GM12878 (cell line): ENCODE results near the gene OPCML. TPM values are rescaled to one million over a fixed set of nuclear protein-coding genes. Genes with fewer than 3 reads are reported as not detected.

Experiments
- CTCF ChIP-seq, 3 experiments: IDR thresholded peaks in 2 of 3; conservative IDR thresholded peaks in 1 of 3; 2 replicates each; pipeline ENCODE4 v1.5.1; 2011; ENCODE audit warnings: low read depth in 3 of 3, low read length in 3 of 3, mild to moderate bottlenecking in 3 of 3, control low read depth in 2 of 3, moderate library complexity in 2 of 3, inconsistent platforms in 1 of 3, mixed read lengths in 1 of 3; ENCODE audit not compliant: control insufficient read depth in 2 of 3, insufficient read depth in 1 of 3; ENCODE audit errors: extremely low read depth in 1 of 3
- FOS ChIP-seq: IDR thresholded peaks from 3 replicates; pipeline ENCODE4 v1.6.1; 2011; ENCODE audit warnings: borderline replicate concordance; ENCODE audit not compliant: insufficient read length; ENCODE audit errors: extremely low read depth
- FOXM1 ChIP-seq: IDR thresholded peaks from 2 replicates; pipeline ENCODE4 v1.6.1; 2012; ENCODE audit warnings: low read depth, mild to moderate bottlenecking, inconsistent platforms, low read length, moderate library complexity
- JUNB ChIP-seq: IDR thresholded peaks from 2 replicates; pipeline ENCODE4 v1.6.1; 2016; ENCODE audit warnings: antibody characterized with exemption, mild to moderate bottlenecking
- MEF2B ChIP-seq: fragments of 450-650 bp; IDR thresholded peaks from 2 replicates; pipeline ENCODE4 v1.6.1; 2018; ENCODE audit warnings: mild to moderate bottlenecking, moderate library complexity; ENCODE audit not compliant: partially characterized antibody, poor library complexity, severe bottlenecking
- NFYA ChIP-seq: IDR thresholded peaks from 2 replicates; pipeline ENCODE4 v1.6.1; 2011; ENCODE audit warnings: low read depth, mild to moderate bottlenecking, low read length, improper control_type of control experiment, borderline replicate concordance
- PKNOX1 ChIP-seq: fragments of 450-650 bp; IDR thresholded peaks from 2 replicates; pipeline ENCODE4 v1.6.1; 2016; ENCODE audit warnings: mild to moderate bottlenecking
- PRDM15 ChIP-seq: fragments of 450-650 bp; formaldehyde crosslinking; IDR thresholded peaks from 2 replicates; pipeline ENCODE4 v1.4.0; 2020; ENCODE audit warnings: mild to moderate bottlenecking, moderate library complexity
- SKIL ChIP-seq: fragments of 450-650 bp; IDR thresholded peaks from 2 replicates; pipeline ENCODE4 v1.6.1; 2017; ENCODE audit warnings: mild to moderate bottlenecking, low read depth, inconsistent platforms; ENCODE audit not compliant: poor library complexity, severe bottlenecking
- ZNF207 ChIP-seq: fragments of 450-650 bp; IDR thresholded peaks from 2 replicates; pipeline ENCODE4 v1.6.1; 2014; ENCODE audit warnings: antibody characterized with exemption, mild to moderate bottlenecking, borderline replicate concordance
- polyA plus RNA-seq, 11 experiments: library from polyadenylated mRNA; depleted of rRNA in 4 of 11; unstranded in 6 of 11; stranded (reverse) in 5 of 11; fragments of >200 nt; fragmentation: Nextera tagmentation in 4 of 11; fragmentation: Illumina TruSeq in 1 of 11; extraction: Ambion mirVana in 4 of 11; extraction: Trizol in 1 of 11; gene quantifications; 1 replicate in 1 of 11; 2 replicates in 10 of 11; pipeline versions ENCODE4 v1.2.1 to v1.2.3, GENCODE V29; 2011 to 2016; ENCODE audit warnings: inconsistent platforms in 2 of 11, missing spikeins in 2 of 11, low read depth in 1 of 11
- total RNA-seq, 4 experiments: library from RNA; depleted of rRNA in 3 of 4; stranded (reverse); fragments of >200 nt in 3 of 4; fragmentation: Illumina TruSeq in 1 of 4; extraction: Trizol in 1 of 4; gene quantifications; 2 replicates each; pipeline versions ENCODE4 v1.2.1 to v1.2.3, GENCODE V29; 2013 to 2021
- TF ChIP-seq, protein P1 (sequence below): fragments of 450-650 bp; IDR thresholded peaks from 2 replicates; pipeline ENCODE4 v1.6.1; 2017; ENCODE audit warnings: mild to moderate bottlenecking, moderate library complexity
- TF ChIP-seq, protein P2 (sequence below): fragments of 450-650 bp; IDR thresholded peaks from 2 replicates; pipeline ENCODE4 v1.6.1; 2017; ENCODE audit warnings: low read depth, mild to moderate bottlenecking, moderate library complexity

Gene OPCML
- total and polyA plus RNA-seq, 10 of the 15 experiments (the other 5 are each of a cell fraction or from before 2014, with no cell fraction given) = 0.84 TPM; not detected in 9

DNA sequence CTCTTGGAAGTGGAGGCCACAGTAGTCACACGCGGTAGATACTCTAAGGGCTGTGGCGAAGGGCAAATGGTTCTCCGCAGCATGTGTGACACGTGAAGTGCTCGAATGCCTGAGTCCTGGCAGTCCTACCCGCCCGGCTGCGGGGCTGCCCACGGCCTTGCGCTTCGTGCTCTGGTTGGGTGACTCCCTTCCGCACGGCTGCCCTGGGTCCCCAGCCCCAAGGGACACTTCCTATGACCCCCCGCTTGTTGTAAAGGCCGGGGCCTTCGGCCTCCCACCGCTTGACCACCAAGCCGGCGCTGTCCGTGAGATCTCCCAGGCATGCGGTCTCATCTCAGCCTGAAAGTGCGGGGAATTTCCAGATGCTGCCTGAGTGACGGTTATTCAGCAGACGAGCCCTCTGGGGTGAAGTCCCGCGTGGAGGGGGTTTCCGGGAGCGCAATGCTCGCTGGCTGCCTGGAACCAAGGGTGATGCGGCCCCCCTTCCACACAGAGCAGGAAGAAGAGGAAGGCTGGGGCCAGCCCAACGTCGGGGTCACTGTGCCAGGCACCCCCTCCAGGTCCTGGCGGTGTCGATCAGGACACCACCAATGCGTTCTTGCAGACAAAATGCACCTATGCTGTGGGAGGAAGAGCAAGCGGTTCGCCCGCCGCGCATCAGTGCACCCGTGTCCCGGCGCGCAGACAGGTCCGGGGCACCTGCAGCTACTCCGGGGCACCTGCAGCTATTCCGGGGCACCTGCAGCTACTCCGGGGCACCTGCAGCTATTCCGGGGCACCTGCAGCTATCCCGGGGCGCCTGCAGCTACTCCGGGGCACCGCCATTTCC is 171.2 kb downstream of the OPCML start (continued):
- TF ChIP-seq, protein P1, sequence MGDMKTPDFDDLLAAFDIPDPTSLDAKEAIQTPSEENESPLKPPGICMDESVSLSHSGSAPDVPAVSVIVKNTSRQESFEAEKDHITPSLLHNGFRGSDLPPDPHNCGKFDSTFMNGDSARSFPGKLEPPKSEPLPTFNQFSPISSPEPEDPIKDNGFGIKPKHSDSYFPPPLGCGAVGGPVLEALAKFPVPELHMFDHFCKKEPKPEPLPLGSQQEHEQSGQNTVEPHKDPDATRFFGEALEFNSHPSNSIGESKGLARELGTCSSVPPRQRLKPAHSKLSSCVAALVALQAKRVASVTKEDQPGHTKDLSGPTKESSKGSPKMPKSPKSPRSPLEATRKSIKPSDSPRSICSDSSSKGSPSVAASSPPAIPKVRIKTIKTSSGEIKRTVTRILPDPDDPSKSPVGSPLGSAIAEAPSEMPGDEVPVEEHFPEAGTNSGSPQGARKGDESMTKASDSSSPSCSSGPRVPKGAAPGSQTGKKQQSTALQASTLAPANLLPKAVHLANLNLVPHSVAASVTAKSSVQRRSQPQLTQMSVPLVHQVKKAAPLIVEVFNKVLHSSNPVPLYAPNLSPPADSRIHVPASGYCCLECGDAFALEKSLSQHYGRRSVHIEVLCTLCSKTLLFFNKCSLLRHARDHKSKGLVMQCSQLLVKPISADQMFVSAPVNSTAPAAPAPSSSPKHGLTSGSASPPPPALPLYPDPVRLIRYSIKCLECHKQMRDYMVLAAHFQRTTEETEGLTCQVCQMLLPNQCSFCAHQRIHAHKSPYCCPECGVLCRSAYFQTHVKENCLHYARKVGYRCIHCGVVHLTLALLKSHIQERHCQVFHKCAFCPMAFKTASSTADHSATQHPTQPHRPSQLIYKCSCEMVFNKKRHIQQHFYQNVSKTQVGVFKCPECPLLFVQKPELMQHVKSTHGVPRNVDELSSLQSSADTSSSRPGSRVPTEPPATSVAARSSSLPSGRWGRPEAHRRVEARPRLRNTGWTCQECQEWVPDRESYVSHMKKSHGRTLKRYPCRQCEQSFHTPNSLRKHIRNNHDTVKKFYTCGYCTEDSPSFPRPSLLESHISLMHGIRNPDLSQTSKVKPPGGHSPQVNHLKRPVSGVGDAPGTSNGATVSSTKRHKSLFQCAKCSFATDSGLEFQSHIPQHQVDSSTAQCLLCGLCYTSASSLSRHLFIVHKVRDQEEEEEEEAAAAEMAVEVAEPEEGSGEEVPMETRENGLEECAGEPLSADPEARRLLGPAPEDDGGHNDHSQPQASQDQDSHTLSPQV = no peak
- no peak for TF ChIP-seq CTCF (IDR thresholded peaks at IDR 0.05 in 2 of 3, conservative IDR thresholded peaks at IDR 0.05 in 1 of 3; ENCODE audit: control insufficient read depth in 2 of 3, extremely low read depth in 1 of 3, insufficient read depth in 1 of 3, low read depth in 3 of 3, low read length in 3 of 3)
- no peak for TF ChIP-seq FOXM1
- TF ChIP-seq ZNF207 = no peak
- TF ChIP-seq PRDM15 = no peak
- TF ChIP-seq, protein P2, sequence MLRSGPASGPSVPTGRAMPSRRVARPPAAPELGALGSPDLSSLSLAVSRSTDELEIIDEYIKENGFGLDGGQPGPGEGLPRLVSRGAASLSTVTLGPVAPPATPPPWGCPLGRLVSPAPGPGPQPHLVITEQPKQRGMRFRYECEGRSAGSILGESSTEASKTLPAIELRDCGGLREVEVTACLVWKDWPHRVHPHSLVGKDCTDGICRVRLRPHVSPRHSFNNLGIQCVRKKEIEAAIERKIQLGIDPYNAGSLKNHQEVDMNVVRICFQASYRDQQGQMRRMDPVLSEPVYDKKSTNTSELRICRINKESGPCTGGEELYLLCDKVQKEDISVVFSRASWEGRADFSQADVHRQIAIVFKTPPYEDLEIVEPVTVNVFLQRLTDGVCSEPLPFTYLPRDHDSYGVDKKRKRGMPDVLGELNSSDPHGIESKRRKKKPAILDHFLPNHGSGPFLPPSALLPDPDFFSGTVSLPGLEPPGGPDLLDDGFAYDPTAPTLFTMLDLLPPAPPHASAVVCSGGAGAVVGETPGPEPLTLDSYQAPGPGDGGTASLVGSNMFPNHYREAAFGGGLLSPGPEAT = 0 out of 2 replicates have a peak, but pooled peaks have one; percentile 31
- peak; percentile 35 for TF ChIP-seq MEF2B
- TF ChIP-seq PKNOX1 = peak; percentile 68
- no peak for TF ChIP-seq SKIL
- TF ChIP-seq JUNB = no peak
- TF ChIP-seq NFYA = no peak
- no peak for TF ChIP-seq FOS
